DMS 273 treated with DMSO at 0.1 percent for 48 hours (cell line): ENCODE measurements around the gene DTWD2.
"Not testable (repeated sequence)": the region's sequence is repeated elsewhere in the genome, so short reads cannot be mapped to it uniquely, and the experiment has no call there.

Source experiments
- DNase-seq: peaks from one replicate; lab custom pipeline; 2025; lab: John Stamatoyannopoulos, UW

DTWD2 gene

DNA sequence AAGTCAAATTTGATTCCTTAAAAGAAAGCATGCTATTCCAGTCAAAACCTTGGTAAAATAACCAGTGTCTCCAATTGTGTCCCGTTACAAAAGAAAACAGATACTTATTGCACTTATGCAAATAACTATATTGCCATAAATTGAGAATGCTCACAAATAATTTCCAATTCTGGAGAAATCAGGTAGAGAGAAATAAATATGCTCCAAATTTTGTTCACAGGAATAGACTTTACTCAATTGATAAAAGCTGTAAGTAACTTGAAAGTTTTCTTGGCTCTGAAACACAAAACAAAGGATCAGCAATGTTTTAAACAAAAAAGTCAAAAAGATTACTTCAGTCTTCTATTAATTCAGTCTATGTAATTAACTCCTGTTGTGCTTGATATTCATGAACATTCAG is 7.8 kb upstream of the DTWD2 start:
- DNase-seq, result no peak

DNA sequence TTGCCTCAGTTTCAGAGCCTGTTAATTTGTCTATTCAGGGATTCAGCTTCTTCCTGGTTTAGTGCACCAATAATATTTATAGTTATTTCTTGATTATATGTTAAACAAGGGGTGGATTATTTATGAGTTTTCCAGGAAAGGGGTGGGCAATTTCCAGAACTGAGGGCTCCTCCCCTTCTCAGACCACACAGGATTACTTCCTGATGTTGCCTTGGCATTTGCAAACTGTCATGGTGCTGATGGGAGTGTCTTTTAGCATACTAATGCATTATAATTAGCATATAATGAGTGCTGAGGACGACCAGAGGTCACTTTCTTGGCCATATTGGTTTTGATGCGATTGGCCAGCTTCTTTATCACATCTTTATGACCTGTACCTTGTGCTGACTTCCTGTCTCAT is 6.2 kb upstream of the DTWD2 start:
- no peak for DNase-seq

DNA sequence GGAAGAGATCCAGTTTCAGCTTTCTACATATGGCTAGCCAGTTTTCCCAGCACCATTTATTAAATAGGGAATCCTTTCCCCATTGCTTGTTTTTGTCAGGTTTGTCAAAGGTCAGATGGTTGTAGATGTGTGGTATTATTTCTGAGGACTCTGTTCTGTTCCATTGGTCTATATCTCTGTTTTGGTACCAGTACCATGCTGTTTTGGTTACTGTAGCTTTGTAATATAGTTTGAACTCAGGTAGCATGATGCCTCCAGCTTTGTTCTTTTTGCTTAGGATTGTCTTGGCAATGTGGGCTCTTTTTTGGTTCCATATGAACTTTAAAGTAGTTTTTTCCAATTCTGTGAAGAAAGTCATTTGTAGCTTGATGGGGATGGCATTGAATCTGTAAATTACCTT is 4.8 kb upstream of the DTWD2 start:
- DNase-seq, result not testable (repeated sequence)

DNA sequence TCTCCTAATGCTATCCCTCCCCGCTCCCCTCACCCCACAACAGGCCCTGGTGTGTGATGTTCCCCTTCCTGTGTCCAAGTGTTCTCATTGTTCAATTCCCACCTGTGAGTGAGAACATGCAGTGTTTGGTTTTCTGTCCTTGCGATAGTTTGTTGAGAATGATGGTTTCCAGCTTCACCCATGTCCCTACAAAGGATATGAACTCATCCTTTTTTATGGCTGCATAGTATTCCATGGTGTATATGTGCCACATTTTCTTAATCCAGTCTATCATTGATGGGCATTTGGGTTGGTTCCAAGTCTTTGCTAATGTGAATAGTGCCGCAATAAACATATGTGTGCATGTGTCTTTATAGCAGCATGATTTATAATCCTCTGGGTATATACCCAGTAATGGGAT is 3.7 kb upstream of the DTWD2 start:
- not testable (repeated sequence) for DNase-seq

DNA sequence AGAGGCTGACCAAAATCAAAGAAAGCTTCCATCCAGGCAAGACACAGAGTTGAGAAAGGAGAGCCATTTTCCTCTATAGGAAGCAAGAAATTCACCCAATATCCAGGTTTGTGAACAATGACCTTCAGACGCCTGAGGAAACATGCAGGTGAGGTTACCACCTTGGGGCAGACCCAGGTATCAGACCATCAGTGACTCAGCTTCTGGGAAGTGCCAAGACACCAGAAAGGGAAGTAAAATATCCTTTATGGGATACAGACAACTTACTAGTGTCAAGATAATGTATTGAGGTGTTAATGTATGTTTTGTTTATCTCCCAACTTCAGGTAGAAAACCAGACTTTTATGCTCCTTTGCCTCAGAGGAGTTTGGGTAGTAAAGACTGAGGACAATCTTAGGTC is 2.2 kb upstream of the DTWD2 start:
- DNase-seq, result no peak

DNA sequence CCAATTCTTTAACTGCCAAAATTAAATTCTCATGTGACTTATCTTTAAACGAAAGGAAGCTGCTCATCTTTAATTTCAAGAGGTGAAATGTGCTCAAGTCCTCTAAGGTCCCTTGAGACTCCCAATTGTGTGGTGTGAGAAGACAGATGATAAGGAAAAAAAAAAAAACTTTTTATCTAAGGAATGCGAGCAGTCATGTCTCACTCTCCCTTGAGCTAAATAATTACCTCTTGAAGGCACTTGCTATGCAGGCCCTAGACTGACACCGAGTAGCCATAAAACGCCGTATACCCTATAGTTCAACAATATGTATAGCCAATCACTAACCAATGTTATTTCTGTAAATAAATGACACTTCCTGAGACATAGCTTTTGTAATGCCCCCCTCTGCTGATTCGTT is 1.5 kb upstream of the DTWD2 start:
- DNase-seq, result no peak

DNA sequence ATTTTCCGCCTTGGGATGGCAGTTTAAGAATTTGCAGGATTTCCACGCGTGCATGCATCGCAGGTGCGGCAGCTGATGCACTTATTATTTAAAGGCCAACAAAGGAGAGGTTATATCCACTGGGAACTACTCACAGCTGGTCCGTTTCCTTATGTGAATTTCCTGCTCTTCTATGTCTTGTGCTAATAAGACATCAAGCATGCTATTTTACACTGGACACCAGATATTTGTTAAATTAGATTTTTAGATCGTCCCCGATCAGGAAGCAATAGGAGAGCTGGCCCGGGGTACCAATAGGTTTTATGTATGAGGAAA is 476 bp upstream of the DTWD2 start:
- DNase-seq, result no peak

DNA sequence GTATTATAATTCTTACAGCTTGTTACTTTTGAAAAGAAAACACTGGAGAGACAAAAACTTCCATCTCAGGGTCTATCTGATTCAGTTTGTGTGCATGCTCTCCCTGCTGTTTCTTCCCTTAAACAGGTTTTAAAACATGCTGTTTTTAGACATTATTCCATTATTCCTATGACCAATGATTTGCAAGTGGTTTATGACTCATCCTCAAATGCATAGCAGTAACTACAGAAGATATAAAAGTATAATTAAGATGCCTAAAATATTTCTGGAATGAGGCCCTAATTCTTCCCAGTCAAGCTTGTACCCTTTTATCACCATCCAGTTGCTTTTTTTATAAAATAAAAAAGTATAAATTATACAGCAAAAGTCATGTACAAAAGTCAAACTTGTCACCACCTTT is 3.7 kb downstream of the DTWD2 start:
- DNase-seq, result no peak

DNA sequence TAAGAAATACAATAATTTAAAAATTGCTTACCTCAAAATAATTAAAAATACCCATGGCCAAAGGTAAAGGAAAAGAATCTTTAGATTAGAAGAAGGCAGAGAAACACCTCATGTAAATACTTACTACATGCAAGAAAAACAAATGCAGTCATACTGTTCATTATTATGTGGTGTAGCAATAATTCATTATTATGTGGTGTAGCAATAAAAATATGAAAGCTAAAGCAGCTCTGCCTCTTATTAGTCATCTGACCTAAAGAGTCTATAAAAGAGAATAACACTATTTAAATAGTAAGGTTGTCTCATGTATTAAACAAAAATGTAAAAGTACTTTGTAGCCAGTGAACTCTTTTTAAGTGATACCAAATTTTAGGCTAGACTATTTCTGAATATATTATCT is 6.6 kb downstream of the DTWD2 start:
- DNase-seq, result no peak

DNA sequence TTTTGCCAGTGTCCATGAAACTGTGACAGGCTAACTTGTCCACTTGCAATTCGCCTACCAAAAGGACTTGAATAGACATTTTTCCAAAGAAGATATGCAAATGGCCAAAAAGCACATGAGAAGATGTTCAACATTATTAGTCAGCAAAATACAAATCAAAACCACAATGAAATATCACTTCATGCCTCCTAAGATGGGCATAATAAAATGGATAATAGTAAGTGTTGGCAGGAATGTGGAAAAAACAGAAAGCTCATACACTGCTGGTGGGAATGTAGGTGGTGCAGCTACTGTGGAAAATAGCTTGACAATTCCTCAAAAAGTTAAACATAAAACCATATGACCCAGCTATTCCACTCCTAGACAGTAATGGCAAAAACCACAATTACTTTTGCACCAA is 7.9 kb downstream of the DTWD2 start:
- DNase-seq, result no peak

DNA sequence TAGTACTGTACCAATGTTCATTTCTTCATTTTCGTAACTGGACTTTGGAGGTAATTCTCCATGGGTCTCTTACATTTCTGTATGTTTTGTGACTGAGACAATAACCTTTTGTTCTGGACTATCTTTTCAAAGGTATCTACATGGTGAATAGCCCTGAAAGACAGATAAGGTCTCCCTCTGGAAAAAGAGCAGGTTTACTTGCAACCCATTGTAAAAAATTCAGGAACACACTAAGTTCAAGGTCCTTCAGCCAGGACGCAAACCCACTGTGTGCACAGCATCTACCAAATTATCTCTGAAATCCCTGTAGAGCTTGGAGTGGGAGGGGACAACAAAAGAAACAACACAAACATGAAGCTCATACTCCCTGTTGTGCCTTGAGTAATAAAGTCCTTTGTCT is 8.3 kb downstream of the DTWD2 start:
- no peak for DNase-seq

DNA sequence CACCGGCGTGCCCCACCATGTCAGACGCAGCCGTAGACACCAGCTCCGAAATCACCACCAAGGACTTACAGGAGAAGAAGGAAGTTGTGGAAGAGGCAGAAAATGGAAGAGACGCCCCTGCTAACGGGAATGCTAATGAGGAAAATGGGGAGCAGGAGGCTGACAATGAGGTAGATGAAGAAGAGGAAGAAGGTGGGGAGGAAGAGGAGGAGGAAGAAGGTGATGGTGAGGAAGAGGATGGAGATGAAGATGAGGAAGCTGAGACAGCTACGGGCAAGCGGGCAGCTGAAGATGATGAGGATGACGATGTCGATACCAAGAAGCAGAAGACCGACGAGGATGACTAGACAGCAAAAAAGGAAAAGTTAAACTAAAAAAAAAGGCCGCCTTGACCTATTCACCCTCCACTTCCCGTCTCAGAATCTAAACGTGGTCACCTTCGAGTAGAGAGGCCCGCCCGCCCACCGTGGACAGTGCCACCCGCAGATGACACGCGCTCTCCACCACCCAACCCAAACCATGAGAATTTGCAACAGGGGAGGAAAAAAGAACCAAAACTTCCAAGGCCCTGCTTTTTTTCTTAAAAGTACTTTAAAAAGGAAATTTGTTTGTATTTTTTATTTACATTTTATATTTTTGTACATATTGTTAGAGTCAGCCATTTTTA is 14.4 kb downstream of the DTWD2 start:
- DNase-seq, result not testable (repeated sequence)

DNA sequence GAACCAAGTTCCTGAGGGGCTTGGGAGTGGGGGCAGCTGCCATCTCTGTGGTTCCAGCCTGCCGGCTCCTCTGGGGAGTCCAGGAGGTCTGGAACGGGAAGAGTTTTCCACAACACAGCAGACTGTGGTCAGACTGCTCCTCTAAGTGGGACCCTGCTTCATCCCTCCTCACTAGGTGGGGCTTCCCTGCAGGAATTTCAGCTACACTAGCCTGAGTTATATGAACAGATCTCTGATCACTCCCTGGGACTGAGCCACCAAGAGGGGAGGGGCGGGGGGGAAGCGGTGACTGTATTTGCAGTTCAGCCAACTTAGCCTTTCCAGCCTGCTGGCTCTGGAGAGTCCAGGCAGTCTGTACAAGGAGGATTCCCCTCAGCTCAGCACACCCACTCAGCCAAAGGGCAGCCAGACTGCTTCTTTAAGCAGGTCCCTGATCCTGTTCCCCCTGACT is 19.4 kb downstream of the DTWD2 start:
- DNase-seq, result no peak

DNA sequence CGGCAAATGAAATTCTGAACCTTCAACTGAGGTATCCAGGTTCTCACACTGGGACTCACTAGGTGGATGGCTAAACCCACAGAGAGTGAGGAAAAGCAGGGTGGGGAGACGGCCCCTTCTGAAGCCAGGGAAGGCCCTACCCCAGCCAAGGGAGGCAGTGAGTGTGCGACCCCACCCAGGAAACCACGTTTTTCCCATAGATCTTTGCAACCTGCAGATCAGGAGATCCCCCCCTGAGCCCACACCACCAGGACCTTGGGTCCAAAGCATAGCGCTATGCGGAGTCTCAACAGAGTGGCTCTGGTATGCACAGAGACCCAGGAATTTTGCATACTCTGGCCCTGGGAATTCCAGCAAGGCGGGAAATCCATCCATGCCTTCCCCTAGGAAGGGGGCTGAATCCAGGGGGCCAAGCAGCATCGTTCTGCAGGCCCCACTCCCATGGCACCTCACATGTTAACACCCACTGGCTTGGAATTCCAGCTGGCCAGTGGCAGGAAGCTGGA is 19.9 kb downstream of the DTWD2 start:
- DNase-seq, result no peak

DNA sequence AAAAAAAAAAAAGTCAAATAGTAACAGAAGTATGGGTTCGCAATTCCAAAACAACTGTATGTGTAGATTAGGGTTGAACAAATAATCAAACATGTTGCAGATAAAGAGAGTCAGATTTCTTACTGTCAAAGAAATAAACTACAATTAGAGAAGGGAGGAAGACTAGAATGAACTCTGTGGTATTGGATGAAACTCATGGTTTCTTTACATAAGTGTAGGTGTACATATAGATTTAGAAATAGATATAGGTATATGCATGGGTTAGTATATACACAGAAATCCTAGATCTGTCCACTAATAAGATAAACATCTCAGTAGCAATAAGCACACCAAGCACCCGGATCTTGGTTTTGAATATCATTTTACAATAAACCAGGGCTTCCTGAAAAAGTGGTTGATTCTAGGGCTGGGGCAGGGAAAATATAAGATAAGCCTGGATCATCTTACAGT is 21.3 kb downstream of the DTWD2 start:
- DNase-seq, result no peak

DNA sequence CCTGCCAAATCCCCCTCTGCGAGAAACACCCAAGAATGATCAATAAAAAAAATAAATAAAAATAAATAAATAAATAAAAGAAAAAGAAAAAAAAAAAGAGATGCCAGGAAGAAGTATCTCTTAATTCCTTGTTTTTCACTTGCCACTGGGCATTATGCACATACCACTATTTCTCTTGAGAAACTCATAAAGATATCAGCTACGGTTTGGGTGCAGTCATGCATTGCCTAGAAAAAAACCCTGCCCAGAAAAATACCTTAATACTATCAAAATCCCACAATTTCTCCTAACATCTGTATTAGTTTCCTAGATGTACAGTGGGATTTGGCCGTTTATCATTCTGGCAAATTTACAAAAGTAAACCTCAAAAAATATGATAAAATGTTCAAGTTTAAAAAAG is 22.5 kb downstream of the DTWD2 start:
- no peak for DNase-seq

DNA sequence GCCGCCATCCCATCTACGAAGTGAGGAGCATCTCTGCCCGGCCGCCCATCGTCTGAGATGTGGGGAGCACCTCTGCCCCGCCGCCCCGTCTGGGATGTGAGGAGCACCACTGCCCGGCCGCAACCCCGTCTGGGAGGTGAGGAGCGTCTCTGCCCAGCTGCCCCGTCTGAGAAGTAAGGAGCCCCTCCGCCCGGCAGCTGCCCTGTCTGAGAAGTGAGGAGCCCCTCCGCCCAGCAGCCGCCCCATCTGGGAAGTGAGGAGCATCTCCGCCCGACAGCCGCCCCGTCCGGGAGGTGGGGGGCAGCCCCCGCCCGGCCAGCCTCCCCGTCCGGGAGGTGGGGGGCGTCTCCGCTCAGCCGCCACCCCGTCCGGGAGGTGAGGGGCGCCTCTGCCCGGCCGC is 23.4 kb downstream of the DTWD2 start:
- DNase-seq, result not testable (repeated sequence)

DNA sequence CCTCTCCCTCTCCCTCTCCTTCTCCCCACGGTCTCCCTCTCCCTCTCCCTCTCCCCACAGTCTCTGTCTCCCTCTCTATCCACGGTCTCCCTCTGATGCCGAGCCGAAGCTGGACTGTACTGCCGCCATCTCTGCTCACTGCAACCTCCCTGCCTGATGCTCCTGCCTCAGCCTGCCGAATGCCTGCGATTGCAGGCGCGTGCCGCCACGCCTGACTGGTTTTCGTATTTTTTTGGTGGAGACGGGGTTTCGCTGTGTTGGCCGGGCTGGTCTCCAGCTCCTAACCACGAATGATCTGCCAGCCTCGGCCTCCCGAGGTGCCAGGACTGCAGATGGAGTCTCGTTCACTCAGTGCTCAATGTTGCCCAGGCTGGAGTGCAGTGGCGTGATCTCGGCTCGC is 24.0 kb downstream of the DTWD2 start:
- DNase-seq, result not testable (repeated sequence)

DNA sequence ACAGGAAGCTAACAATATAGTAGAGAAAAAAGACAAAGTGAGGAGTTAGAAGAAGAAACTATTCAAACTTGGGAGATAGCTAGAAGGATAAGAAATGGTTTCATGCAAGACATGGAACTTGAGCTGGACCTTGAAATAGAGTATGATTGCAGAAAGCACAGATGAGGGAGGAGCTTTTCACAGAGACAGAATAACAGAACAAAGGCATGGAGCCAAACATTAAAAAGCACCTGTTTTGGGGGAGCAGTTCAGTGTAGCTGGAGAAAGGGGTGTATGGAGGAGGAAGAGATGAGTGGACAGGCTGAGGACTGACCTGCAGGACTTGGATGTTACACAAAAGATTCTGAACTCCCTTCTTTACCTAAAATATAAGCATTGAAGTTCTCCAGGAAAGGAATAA is 25.2 kb downstream of the DTWD2 start:
- no peak for DNase-seq

DNA sequence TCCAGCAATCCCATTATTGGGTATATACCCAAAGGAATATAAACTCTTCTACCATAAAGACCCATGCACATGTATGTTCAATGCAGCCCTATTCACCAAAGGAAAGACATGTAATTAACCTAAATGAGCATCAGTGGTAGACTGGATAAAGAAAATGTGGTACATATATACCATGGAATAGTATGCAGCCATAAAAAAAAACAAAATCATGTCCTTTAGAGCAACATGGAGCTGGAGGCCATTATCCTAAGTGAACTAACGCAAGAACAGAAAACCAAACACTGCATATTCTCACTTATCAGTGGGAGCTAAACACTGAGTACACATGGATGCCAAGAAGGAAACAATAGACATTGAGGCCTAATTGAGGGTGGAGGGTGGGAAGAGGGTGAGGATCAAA is 27.8 kb downstream of the DTWD2 start:
- no peak for DNase-seq

DNA sequence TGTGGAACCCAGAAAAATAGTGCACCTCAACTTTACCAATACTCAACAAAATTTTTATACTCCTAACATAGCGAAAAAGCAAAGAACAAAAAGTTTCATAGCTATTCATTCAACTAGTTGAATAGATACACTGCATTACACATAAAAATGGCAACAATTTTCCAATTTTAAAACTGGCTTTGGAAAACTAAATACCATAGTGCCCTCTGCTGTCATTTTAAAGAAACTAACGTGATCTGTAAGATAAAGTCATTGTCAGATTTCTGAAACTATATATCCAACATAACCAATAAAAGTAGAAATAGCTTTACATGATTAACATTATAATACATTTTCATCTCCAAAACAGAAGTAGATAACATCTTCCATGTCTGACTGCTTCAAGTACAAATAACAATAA is 31.6 kb downstream of the DTWD2 start:
- no peak for DNase-seq

DNA sequence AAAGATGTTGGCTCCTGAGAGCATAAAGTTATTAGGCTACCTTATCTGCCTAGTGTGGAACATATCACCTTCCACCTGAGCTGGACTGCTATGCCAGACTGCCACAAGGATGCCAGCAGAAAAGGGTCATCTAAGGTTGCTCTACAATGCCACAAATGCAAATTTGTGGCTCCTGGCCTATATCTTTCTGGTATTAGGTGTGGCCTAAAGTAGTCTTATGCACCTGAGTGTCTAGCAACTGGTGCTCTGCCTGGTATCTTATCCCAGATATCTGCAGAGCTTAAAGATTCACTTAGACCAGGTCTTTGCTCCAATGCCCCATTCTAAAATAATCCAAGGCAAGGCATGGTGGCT is 34.7 kb downstream of the DTWD2 start:
- no peak for DNase-seq

DNA sequence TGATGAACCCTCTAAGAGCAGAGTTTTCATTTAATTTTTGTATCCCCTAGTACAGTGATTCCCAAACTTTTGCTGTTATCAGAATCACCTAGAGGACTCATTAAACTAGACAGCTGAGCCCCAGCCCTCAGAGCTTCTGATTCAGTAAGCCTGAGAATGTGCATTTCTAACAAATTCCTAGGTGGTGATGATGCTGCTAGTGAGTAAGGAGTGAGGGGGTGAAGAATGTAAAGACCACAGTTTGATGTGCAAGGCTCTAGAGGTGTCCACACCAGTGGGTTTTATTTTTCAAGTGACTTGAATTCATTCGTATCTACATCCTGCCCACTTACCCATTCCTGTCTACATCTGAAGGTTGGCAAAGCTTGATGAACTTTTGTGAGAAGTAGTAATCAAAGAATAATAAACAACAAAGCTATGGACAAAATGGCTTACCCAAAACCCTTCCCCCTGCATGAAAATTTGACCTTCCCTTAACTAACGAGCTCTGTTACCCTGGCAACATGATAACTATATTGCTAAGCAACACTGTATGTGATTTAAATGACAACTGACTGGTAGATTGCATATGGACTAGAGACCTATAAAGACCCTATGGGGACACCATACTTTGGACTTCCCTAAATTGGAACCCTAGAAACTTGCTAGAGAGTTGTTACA is 35.2 kb downstream of the DTWD2 start:
- DNase-seq, result no peak

DNA sequence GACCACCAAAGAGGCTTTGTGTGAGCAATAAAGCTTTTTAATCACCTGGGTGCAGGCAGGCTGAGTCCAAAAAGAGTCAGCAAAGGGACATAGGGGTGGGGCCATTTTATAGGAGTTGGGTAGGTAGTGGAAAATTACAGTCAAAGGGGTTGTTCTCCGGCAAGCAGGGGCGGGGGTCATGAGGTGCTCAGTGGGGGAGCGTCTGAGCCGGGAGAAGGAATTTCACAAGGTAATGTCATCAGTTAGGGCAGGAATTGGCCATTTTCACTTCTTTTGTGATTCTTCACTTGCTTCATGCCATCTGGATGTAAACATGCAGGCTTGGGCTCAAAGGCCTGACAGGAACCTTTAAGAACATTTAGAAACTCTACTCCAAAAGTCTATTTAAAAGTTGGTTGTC is 36.0 kb downstream of the DTWD2 start:
- not testable (repeated sequence) for DNase-seq
